ENCODE results near the gene PDP2.
"Not testable (repeated sequence)": the region's sequence is repeated elsewhere in the genome, so short reads cannot be mapped to it uniquely, and the experiment has no call there.

Gene PDP2

GRCh38 chr16:66933776-66934137 lies 53.4 kb downstream of the PDP2 start:
- TF ChIP-seq CTCF (IDR thresholded peaks at IDR 0.05; ENCODE audit: low read depth, low read length), result no peak
- DNase-seq (ENCODE audit: low read depth in 2 of 2), result peak in 1 of 2 donors; percentile 35
- peak overlapping the region; percentile 98 to 99 for H3K4me3 ChIP-seq (replicated peaks in 1 of 2; ENCODE audit: low read depth in 2 of 2, low read length in 2 of 2)

- peak; percentile 82 to 88 for DNase-seq (ENCODE audit: low read depth in 2 of 2)
- H3K4me3 ChIP-seq (replicated peaks in 1 of 2; ENCODE audit: low read depth in 2 of 2, low read length in 2 of 2), result peak within 1 kb of the TSS; percentile 98 to 99
- no peak for TF ChIP-seq CTCF (IDR thresholded peaks at IDR 0.05; ENCODE audit: low read depth, low read length)
Measured at GRCh38 chr16:66934138-66934838, 54.0 kb downstream of the PDP2 start, which contains the start of gene CIAO2B. TSS of gene CIAO2B (minus strand) at chr16:66934402. CDS start at chr16:66934364, 38 bp downstream.

GRCh38 chr16:66934839-66935313 lies 54.6 kb downstream of the PDP2 start:
- DNase-seq (ENCODE audit: low read depth in 2 of 2), result not testable (repeated sequence)
- peak overlapping the region; percentile 98 to 99 for H3K4me3 ChIP-seq (replicated peaks in 1 of 2; ENCODE audit: low read depth in 2 of 2, low read length in 2 of 2)

GRCh38 chr16:66935314-66936011 lies 55.1 kb downstream of the PDP2 start, which contains the start of gene CES2:
TSS of gene CES2 (plus strand) at chr16:66935516. CDS start at chr16:66935636, 120 bp downstream.
- peak within 1 kb of the TSS; percentile 98 to 99 for H3K4me3 ChIP-seq (replicated peaks in 1 of 2; ENCODE audit: low read depth in 2 of 2, low read length in 2 of 2)
- DNase-seq (ENCODE audit: low read depth in 2 of 2), result peak; percentile 40 to 46
- TF ChIP-seq CTCF (IDR thresholded peaks at IDR 0.05; ENCODE audit: low read depth, low read length), result no peak

- DNase-seq (ENCODE audit: low read depth in 2 of 2), result no peak
- no peak overlapping the region for H3K4me3 ChIP-seq (replicated peaks in 1 of 2; ENCODE audit: low read depth in 2 of 2, low read length in 2 of 2)
- TF ChIP-seq CTCF (IDR thresholded peaks at IDR 0.05; ENCODE audit: low read depth, low read length), result no peak
Measured at GRCh38 chr16:66936462-66936861, 56.1 kb downstream of the PDP2 start.

- no peak for TF ChIP-seq CTCF (IDR thresholded peaks at IDR 0.05; ENCODE audit: low read depth, low read length)
- no peak for DNase-seq (ENCODE audit: low read depth in 2 of 2)
- H3K4me3 ChIP-seq (replicated peaks in 1 of 2; ENCODE audit: low read depth in 2 of 2, low read length in 2 of 2), result no peak overlapping the region
Measured at GRCh38 chr16:66936889-66937554, 56.7 kb downstream of the PDP2 start.

All from cardiac fibroblast (primary cell).